Hepatocyte (in vitro differentiated cells): Measurements from ENCODE around the gene FAM111A. TPM values are rescaled to one million over a fixed set of nuclear protein-coding genes. Genes with fewer than 3 reads are reported as not detected.

ENCODE experiments used
- DNase-seq: peaks from one replicate; pipeline ENCODE4 v3.0.0-alpha.2; 2016; ENCODE audit warnings: low spot score
- H2AFZ ChIP-seq: fragments of 200-600 bp; sonication (generic); 2 replicates; pipeline ENCODE4 v1.6.0; 2016; ENCODE audit warnings: antibody characterized with exemption, mild to moderate bottlenecking
- H3K27ac ChIP-seq: fragments of 200-600 bp; sonication (generic); 2 replicates; pipeline ENCODE4 v1.5.1; 2016; ENCODE audit warnings: mild to moderate bottlenecking
- H3K27me3 ChIP-seq: fragments of 200-600 bp; sonication (generic); 2 replicates; pipeline ENCODE4 v1.6.1; 2016
- H3K36me3 ChIP-seq: fragments of 200-600 bp; sonication (generic); replicated peaks from 2 replicates; pipeline ENCODE4 v1.5.1; 2016; ENCODE audit warnings: low read depth; ENCODE audit not compliant: insufficient read depth
- H3K4me1 ChIP-seq: fragments of 200-600 bp; sonication (generic); 2 replicates; pipeline ENCODE4 v1.5.1; 2016; ENCODE audit warnings: mild to moderate bottlenecking, moderate library complexity; ENCODE audit not compliant: insufficient read depth
- H3K4me2 ChIP-seq: fragments of 200-600 bp; sonication (generic); 2 replicates; pipeline ENCODE4 v1.6.0; 2016
- H3K4me3 ChIP-seq: fragments of 200-600 bp; sonication (generic); 2 replicates; pipeline ENCODE4 v1.5.1; 2016; ENCODE audit warnings: mild to moderate bottlenecking
- H3K79me2 ChIP-seq: fragments of 200-600 bp; sonication (generic); 2 replicates; pipeline ENCODE4 v1.6.0; 2017; ENCODE audit warnings: mild to moderate bottlenecking
- H3K9me2 ChIP-seq: fragments of 200-600 bp; sonication (generic); replicated peaks from 2 replicates; pipeline ENCODE4 v1.6.0; 2017; ENCODE audit warnings: mild to moderate bottlenecking; ENCODE audit not compliant: insufficient read depth
- H3K9me3 ChIP-seq: fragments of 200-600 bp; sonication (generic); 2 replicates; pipeline ENCODE4 v1.5.1; 2016; ENCODE audit warnings: low read depth, mild to moderate bottlenecking
- H4K20me1 ChIP-seq: fragments of 200-600 bp; sonication (generic); 2 replicates; pipeline ENCODE4 v1.6.0; 2016; ENCODE audit warnings: mild to moderate bottlenecking; ENCODE audit not compliant: insufficient read depth, poor library complexity, severe bottlenecking
- CTCF ChIP-seq: fragments of 200-600 bp; sonication (generic); IDR thresholded peaks from 2 replicates; pipeline ENCODE4 v1.5.1; 2016; ENCODE audit warnings: antibody characterized with exemption, mild to moderate bottlenecking; ENCODE audit not compliant: poor library complexity
- EZH2 ChIP-seq: fragments of 200-600 bp; sonication (generic); IDR thresholded peaks from 2 replicates; pipeline ENCODE4 v1.6.1; 2016; ENCODE audit warnings: antibody characterized with exemption, mild to moderate bottlenecking, borderline replicate concordance
- EZH2phosphoT487 ChIP-seq: fragments of 200-600 bp; sonication (generic); IDR thresholded peaks from one replicate; pipeline ENCODE4 v1.6.1; 2018; ENCODE audit warnings: antibody characterized with exemption, mild to moderate bottlenecking, low read depth, moderate library complexity; ENCODE audit not compliant: unreplicated experiment, severe bottlenecking
- WGBS: methylation state at CpG from one replicate; pipeline ENCODE4 v1.1.6; 2016; ENCODE audit warnings: low lambda C conversion rate; ENCODE audit errors: missing lambda C conversion rate; 5-methylcytosine and 5-hydroxymethylcytosine counted together
- polyA plus RNA-seq: library from polyadenylated mRNA; unstranded; fragments of >200 nt; fragmentation: Nextera tagmentation; extraction: Ambion mirVana; gene quantifications from 2 replicates; pipeline ENCODE4 v1.2.1, GENCODE V29; 2016
- total RNA-seq: library from RNA; depleted of rRNA; stranded (reverse); fragments of >200 nt; gene quantifications from 2 replicates; pipeline ENCODE4 v1.2.3, GENCODE V29; 2014

Gene FAM111A
- total and polyA plus RNA-seq, 2 experiments from 2014 or later = 20.0 to 43.2 TPM

- no peaks in the 10 kb centered on the region for H3K9me2 ChIP-seq
- H3K4me2 ChIP-seq = peak overlapping the region; percentile 96
- no peaks in the 10 kb centered on the region for H4K20me1 ChIP-seq
- H3K79me2 ChIP-seq = peaks cover 12% of the 10 kb centered on the region
- TF ChIP-seq EZH2 (no peak), CTCF (no peak), EZH2phosphoT487 (no peak)
- H3K27ac ChIP-seq = peak overlapping the region; percentile 97
- no peak overlapping the region for H2AFZ ChIP-seq
- 94% methylated on average over 4 of the region's 4 CpGs for WGBS
- H3K4me3 ChIP-seq = no peak overlapping the region
- H3K36me3 ChIP-seq = no peaks in the 10 kb centered on the region
- H3K9me3 ChIP-seq = no peaks in the 10 kb centered on the region
- H3K4me1 ChIP-seq = peaks cover 24% of the 10 kb centered on the region
- H3K27me3 ChIP-seq = no peaks in the 10 kb centered on the region
- no peak for DNase-seq
These were observed 1.5 kb upstream of the FAM111A start for GRCh38 chr11:59141191-59141590.

- peaks cover 27% of the 10 kb centered on the region for H3K4me1 ChIP-seq
- peak overlapping the region; percentile 96 for H3K4me2 ChIP-seq
- peaks cover 14% of the 10 kb centered on the region for H3K79me2 ChIP-seq
- H3K27ac ChIP-seq = peak overlapping the region; percentile 97
- TF ChIP-seq CTCF (no peak), EZH2phosphoT487 (no peak), EZH2 (no peak)
- peak overlapping the region; percentile 67 for H2AFZ ChIP-seq
- H3K36me3 ChIP-seq = no peaks in the 10 kb centered on the region
- H4K20me1 ChIP-seq = no peaks in the 10 kb centered on the region
- 19% methylated on average over 3 of the region's 3 CpGs for WGBS
- no peaks in the 10 kb centered on the region for H3K27me3 ChIP-seq
- no peaks in the 10 kb centered on the region for H3K9me3 ChIP-seq
- H3K9me2 ChIP-seq = no peaks in the 10 kb centered on the region
- peak overlapping the region; percentile 50 for H3K4me3 ChIP-seq
- DNase-seq = no peak
These were observed 789 bp upstream of the FAM111A start for GRCh38 chr11:59141673-59142460.

- no peaks in the 10 kb centered on the region for H3K9me2 ChIP-seq
- 92% methylated on average over 1 of the region's 1 CpG for WGBS
- H3K79me2 ChIP-seq = peaks cover 27% of the 10 kb centered on the region
- H3K4me1 ChIP-seq = peaks cover 37% of the 10 kb centered on the region
- no peaks in the 10 kb centered on the region for H4K20me1 ChIP-seq
- peak overlapping the region; percentile 97 for H3K27ac ChIP-seq
- DNase-seq = no peak
- H2AFZ ChIP-seq = peak overlapping the region; percentile 35
- no peak for TF ChIP-seq EZH2phosphoT487
- TF ChIP-seq CTCF = no peak
- TF ChIP-seq EZH2 = no peak
- peak overlapping the region; percentile 71 for H3K4me3 ChIP-seq
- H3K36me3 ChIP-seq = no peaks in the 10 kb centered on the region
- H3K9me3 ChIP-seq = no peaks in the 10 kb centered on the region
- peak overlapping the region; percentile 96 for H3K4me2 ChIP-seq
- no peaks in the 10 kb centered on the region for H3K27me3 ChIP-seq
These were observed 1.4 kb downstream of the FAM111A start for GRCh38 chr11:59144096-59144495.
